ENCODE results near the gene PLEKHD1. TPM values are rescaled to one million over a fixed set of nuclear protein-coding genes. Genes with fewer than 3 reads are reported as not detected.

Gene PLEKHD1
- total RNA-seq, 1 donor from 2014 or later: 0.05 TPM

GRCh38 chr14:69464829-69465228, 19.7 kb upstream of the PLEKHD1 start:
- H3K4me1 Mint-ChIP-seq (ENCODE audit: low read depth, unreplicated experiment): peaks cover 5% of the 10 kb centered on the region
- Histone ChIP-seq H3K79me2 (ENCODE audit: insufficient read depth, low read length) (no peaks in the 10 kb centered on the region), H3K27me3 (ENCODE audit: insufficient read depth, low read length) (no peaks in the 10 kb centered on the region), H3K9ac (ENCODE audit: low read length) (peak overlapping the region; percentile 63), H3K4me1 (ENCODE audit: insufficient read depth, low read length) (peaks cover 11% of the 10 kb centered on the region), H3K4me3 (ENCODE audit: insufficient read depth, low read depth, low read length) (peak overlapping the region; percentile 22), H3K4me2 (ENCODE audit: low read length) (peak overlapping the region; percentile 81), H3K9me3 (ENCODE audit: insufficient read depth, low read depth, low read length) (no peaks in the 10 kb centered on the region), H2AFZ (ENCODE audit: low read depth, low read length) (no peak overlapping the region), H3K27ac (ENCODE audit: low read depth, low read length) (peak overlapping the region; percentile 87), H3K36me3 (ENCODE audit: insufficient read depth, low read length) (peaks cover 7% of the 10 kb centered on the region), H4K20me1 (ENCODE audit: insufficient read depth, low read length) (peaks cover 11% of the 10 kb centered on the region)
- H3K4me3 Mint-ChIP-seq (ENCODE audit: unreplicated experiment): peak overlapping the region; percentile 43
- H3K9me3 Mint-ChIP-seq (ENCODE audit: unreplicated experiment): no peaks in the 10 kb centered on the region
- H3K27me3 Mint-ChIP-seq (ENCODE audit: low read depth, unreplicated experiment): no peaks in the 10 kb centered on the region
- peak overlapping the region; percentile 58 for H3K27ac Mint-ChIP-seq (ENCODE audit: unreplicated experiment)
- peaks cover 1% of the 10 kb centered on the region for H3K36me3 Mint-ChIP-seq (ENCODE audit: low read depth, unreplicated experiment)
- peak; percentile 95 for DNase-seq (ENCODE audit: low read depth)
- FAIRE-seq: peak; percentile 63
- TF ChIP-seq EZH2 (IDR thresholded peaks at IDR 0.05; ENCODE audit: insufficient read depth, low read length) (no peak), CTCF (IDR thresholded peaks at IDR 0.05; ENCODE audit: insufficient read depth, low read depth, low read length) (no peak)

GRCh38 chr14:69468949-69469348, 15.6 kb upstream of the PLEKHD1 start:
- Histone ChIP-seq H3K27ac (ENCODE audit: low read depth, low read length) (no peak overlapping the region), H3K4me2 (ENCODE audit: low read length) (no peak overlapping the region), H4K20me1 (ENCODE audit: insufficient read depth, low read length) (peaks cover 4% of the 10 kb centered on the region), H3K9ac (ENCODE audit: low read length) (no peak overlapping the region), H3K4me1 (ENCODE audit: insufficient read depth, low read length) (peaks cover 11% of the 10 kb centered on the region), H3K27me3 (ENCODE audit: insufficient read depth, low read length) (peaks cover 6% of the 10 kb centered on the region), H3K9me3 (ENCODE audit: insufficient read depth, low read depth, low read length) (no peaks in the 10 kb centered on the region), H3K36me3 (ENCODE audit: insufficient read depth, low read length) (no peaks in the 10 kb centered on the region), H3K4me3 (ENCODE audit: insufficient read depth, low read depth, low read length) (no peak overlapping the region), H2AFZ (ENCODE audit: low read depth, low read length) (no peak overlapping the region), H3K79me2 (ENCODE audit: insufficient read depth, low read length) (no peaks in the 10 kb centered on the region)
- Mint-ChIP-seq H3K36me3 (ENCODE audit: low read depth, unreplicated experiment) (peaks cover 2% of the 10 kb centered on the region), H3K4me1 (ENCODE audit: low read depth, unreplicated experiment) (peaks cover 5% of the 10 kb centered on the region), H3K9me3 (ENCODE audit: unreplicated experiment) (no peaks in the 10 kb centered on the region), H3K27me3 (ENCODE audit: low read depth, unreplicated experiment) (peaks cover 10% of the 10 kb centered on the region), H3K4me3 (ENCODE audit: unreplicated experiment) (no peak overlapping the region), H3K27ac (ENCODE audit: unreplicated experiment) (no peak overlapping the region)
- TF ChIP-seq CTCF (IDR thresholded peaks at IDR 0.05; ENCODE audit: insufficient read depth, low read depth, low read length) (no peak), EZH2 (IDR thresholded peaks at IDR 0.05; ENCODE audit: insufficient read depth, low read length) (no peak)
- FAIRE-seq (no peak), DNase-seq (ENCODE audit: low read depth) (no peak)

GRCh38 chr14:69471436-69471835, 13.1 kb upstream of the PLEKHD1 start:
- Histone ChIP-seq H3K9ac (ENCODE audit: low read length) (no peak overlapping the region), H3K36me3 (ENCODE audit: insufficient read depth, low read length) (no peaks in the 10 kb centered on the region), H4K20me1 (ENCODE audit: insufficient read depth, low read length) (no peaks in the 10 kb centered on the region), H3K4me1 (ENCODE audit: insufficient read depth, low read length) (no peaks in the 10 kb centered on the region), H3K9me3 (ENCODE audit: insufficient read depth, low read depth, low read length) (no peaks in the 10 kb centered on the region), H3K4me2 (ENCODE audit: low read length) (no peak overlapping the region), H3K27ac (ENCODE audit: low read depth, low read length) (no peak overlapping the region), H3K27me3 (ENCODE audit: insufficient read depth, low read length) (peaks cover 9% of the 10 kb centered on the region), H2AFZ (ENCODE audit: low read depth, low read length) (no peak overlapping the region), H3K79me2 (ENCODE audit: insufficient read depth, low read length) (no peaks in the 10 kb centered on the region), H3K4me3 (ENCODE audit: insufficient read depth, low read depth, low read length) (no peak overlapping the region)
- Mint-ChIP-seq H3K9me3 (ENCODE audit: unreplicated experiment) (no peaks in the 10 kb centered on the region), H3K27ac (ENCODE audit: unreplicated experiment) (no peak overlapping the region), H3K4me1 (ENCODE audit: low read depth, unreplicated experiment) (no peaks in the 10 kb centered on the region), H3K27me3 (ENCODE audit: low read depth, unreplicated experiment) (peaks cover 18% of the 10 kb centered on the region), H3K36me3 (ENCODE audit: low read depth, unreplicated experiment) (peaks cover 2% of the 10 kb centered on the region), H3K4me3 (ENCODE audit: unreplicated experiment) (no peak overlapping the region)
- TF ChIP-seq CTCF (IDR thresholded peaks at IDR 0.05; ENCODE audit: insufficient read depth, low read depth, low read length) (no peak), EZH2 (IDR thresholded peaks at IDR 0.05; ENCODE audit: insufficient read depth, low read length) (no peak)
- FAIRE-seq (no peak), DNase-seq (ENCODE audit: low read depth) (no peak)
